HEK293T (cell line): ENCODE results near the gene DLX4.

Source experiments
- ARNT ChIP-seq: fragments of 450-650 bp; IDR thresholded peaks from 2 replicates; pipeline ENCODE4 v1.6.1; 2017; ENCODE audit warnings: mild to moderate bottlenecking
- BHLHE40 ChIP-seq: fragments of 450-650 bp; IDR thresholded peaks from 2 replicates; pipeline ENCODE4 v1.6.1; 2016; ENCODE audit warnings: mild to moderate bottlenecking, moderate library complexity, borderline replicate concordance
- CTBP1 ChIP-seq: fragments of 450-650 bp; IDR thresholded peaks from 2 replicates; pipeline ENCODE4 v1.6.1; 2016; ENCODE audit warnings: borderline replicate concordance
- ELF4 ChIP-seq: fragments of 450-650 bp; IDR thresholded peaks from 2 replicates; pipeline ENCODE4 v1.6.1; 2017; ENCODE audit warnings: antibody characterized with exemption
- FOXA1 ChIP-seq: fragments of 450-650 bp; IDR thresholded peaks from 2 replicates; pipeline ENCODE4 v1.6.1; 2016; ENCODE audit warnings: mild to moderate bottlenecking
- FOXK2 ChIP-seq: fragments of 450-650 bp; IDR thresholded peaks from 2 replicates; pipeline ENCODE4 v1.6.1; 2016; ENCODE audit warnings: mild to moderate bottlenecking
- FOXM1 ChIP-seq: fragments of 450-650 bp; IDR thresholded peaks from 2 replicates; pipeline ENCODE4 v1.6.1; 2017; ENCODE audit warnings: mild to moderate bottlenecking, borderline replicate concordance
- HDGF ChIP-seq: fragments of 450-650 bp; IDR thresholded peaks from 2 replicates; pipeline ENCODE4 v1.6.1; 2017; ENCODE audit warnings: antibody characterized with exemption, borderline replicate concordance
- L3MBTL2 ChIP-seq: fragments of 450-650 bp; conservative IDR thresholded peaks from 2 replicates; pipeline ENCODE4 v1.6.1; 2016; ENCODE audit warnings: mild to moderate bottlenecking
- LEF1 ChIP-seq: fragments of 450-650 bp; IDR thresholded peaks from 2 replicates; pipeline ENCODE4 v1.6.1; 2017; ENCODE audit warnings: mild to moderate bottlenecking, borderline replicate concordance
- PKNOX1 ChIP-seq: fragments of 450-650 bp; IDR thresholded peaks from 2 replicates; pipeline ENCODE4 v1.6.1; 2016
- SP1 ChIP-seq: fragments of 450-650 bp; IDR thresholded peaks from 2 replicates; pipeline ENCODE4 v1.6.1; 2017
- SUZ12 ChIP-seq: fragments of 450-650 bp; IDR thresholded peaks from 2 replicates; pipeline ENCODE4 v1.6.1; 2016; ENCODE audit warnings: mild to moderate bottlenecking
- ZNF384 ChIP-seq: fragments of 450-650 bp; IDR thresholded peaks from 2 replicates; pipeline ENCODE4 v1.6.1; 2016

- TF ChIP-seq SP1 (no peak), L3MBTL2 (no peak; the same call in 1 of the 2 replicates), ELF4 (peak; percentile 98), PKNOX1 (no peak), FOXM1 (no peak), CTBP1 (no peak), FOXA1 (no peak), SUZ12 (no peak), FOXK2 (no peak), BHLHE40 (no peak), HDGF (no peak), ARNT (no peak), LEF1 (no peak), ZNF384 (no peak)
Measured at GRCh38 chr17:49997773-49998703, 29.0 kb downstream of the DLX4 start.
